Measurements from ENCODE around the gene NSUN6.

NSUN6 gene

DNA sequence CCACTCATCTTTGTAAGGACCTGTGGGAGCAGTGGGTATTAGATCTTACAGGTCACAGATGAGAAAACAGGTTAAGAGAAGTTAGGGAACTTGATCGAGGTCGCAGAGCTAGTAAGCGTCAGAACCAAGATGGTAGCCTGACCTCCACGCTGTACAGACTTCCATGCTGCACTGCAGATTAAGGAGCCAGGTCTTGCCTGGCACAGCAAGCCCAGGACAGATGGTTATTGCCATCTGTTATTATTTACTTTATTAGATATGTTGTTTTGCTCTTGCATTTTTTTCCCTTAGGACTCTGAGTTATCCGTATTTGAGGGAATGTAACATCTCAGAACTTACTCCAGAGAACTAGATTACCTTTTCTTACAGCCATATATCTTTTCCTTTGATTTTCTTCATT, 147.2 kb downstream of the NSUN6 start:
- no peak for FAIRE-seq
- DNase-seq (ENCODE audit: low spot score): no peak

DNA sequence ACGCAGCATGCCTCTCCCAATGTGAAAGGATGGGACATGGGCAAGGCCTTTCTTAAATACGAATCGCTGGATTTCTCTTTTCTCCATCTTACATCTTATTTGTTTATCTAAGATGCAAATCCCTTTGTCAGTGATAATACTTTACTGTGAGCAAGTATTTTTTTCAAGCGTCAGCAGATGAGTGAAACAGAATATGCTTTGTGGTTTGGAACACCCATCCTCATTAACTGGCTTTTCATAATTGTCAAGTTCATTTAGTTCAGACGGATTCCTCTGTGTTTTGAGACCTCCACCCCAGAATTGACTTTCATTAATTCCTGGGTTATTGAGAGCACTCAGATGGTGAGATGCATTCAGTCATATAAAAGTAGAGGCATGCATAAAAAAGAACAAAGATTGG, 149.8 kb downstream of the NSUN6 start:
- FAIRE-seq (no peak), DNase-seq (ENCODE audit: low spot score) (no peak)

DNA sequence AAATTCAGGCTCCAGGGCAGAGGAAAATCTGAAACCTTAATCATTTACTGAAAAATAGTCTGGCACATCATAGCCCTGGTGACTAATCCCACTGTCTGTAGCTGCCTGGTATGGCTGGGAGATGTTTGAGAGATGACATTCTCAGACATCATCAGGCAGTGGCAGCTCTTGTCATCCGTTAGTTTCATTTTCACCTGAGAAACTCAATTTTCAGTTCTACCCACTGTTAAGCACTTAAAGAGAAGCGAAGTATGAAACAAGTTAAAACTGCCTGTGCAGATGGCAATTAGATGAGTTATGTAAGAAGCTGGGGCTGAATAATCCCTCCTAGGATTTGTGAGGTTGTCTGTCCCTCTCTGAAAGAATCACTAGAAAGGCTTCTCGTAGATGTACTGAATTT, 150.2 kb downstream of the NSUN6 start:
- FAIRE-seq (peak; percentile 95), DNase-seq (ENCODE audit: low spot score) (peak; percentile 88)

DNA sequence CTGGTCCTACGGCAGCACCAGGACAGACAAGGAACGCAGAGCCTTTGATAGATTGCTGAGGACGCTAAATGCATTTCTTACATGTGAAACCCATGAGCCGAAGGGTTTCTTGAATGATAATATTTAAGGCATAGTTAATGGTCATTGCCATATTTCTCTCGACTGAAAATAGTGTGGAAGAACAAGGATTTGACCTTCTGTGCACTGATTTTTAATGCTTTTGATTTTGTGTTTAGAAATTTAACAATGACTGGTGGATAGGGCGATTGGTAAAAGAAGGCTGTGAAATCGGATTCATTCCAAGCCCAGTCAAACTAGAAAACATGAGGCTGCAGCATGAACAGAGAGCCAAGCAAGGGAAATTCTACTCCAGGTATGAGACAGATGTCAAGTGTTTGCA, 150.8 kb downstream of the NSUN6 start:
- DNase-seq (ENCODE audit: low spot score) (no peak), FAIRE-seq (no peak)

DNA sequence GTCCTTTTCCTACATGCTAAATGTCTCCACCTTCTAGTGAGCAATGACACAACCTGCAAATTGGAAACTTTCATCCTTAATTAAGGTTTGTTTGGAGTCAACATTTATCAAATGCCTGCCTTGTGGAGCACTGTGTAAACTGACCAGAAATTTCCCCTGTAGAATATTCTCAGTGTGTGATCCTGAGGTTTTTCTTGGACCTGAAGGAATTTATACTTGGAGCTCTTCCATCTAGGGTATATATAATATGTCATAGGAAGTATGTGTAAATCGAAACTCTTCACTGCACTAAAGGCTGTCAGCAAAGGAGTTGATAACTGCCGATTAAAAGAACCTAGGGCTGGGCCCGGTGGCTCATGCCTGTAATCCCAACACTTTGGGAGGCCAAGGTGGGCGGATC, 152.4 kb downstream of the NSUN6 start:
- FAIRE-seq: no peak

DNA sequence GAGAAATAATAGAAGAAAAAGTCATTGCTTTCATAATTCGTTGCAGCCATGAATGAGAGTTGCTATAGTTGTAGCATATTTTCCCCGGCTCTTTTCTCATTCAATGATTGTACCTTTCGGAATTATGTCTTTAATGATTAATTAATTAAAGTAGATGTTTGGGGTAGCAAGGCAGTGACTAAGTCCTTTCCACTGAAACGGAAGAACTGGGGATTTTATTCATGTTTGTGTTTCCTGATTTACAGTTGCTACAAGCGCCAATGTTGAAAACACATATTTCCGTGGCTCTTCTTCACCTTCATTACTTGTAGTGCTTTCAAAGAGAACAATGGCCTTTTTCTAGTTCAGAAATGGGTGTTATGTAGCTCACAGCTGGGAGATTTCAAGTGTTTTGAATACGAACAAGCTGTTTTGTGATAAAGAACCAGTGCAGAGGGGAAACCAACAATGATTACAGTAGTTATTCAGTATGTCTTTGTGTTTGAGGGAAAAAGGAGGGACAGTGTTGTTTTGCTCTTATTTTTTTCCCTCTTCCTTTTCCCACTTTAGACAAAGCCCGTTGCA, 153.5 kb downstream of the NSUN6 start:
- no peak for FAIRE-seq
- DNase-seq (ENCODE audit: low spot score): no peak

More for the DNA sequence above, 152.4 kb downstream of the NSUN6 start:
- peak; percentile 18 for DNase-seq (ENCODE audit: low spot score)
